GM19397 (cell line): ENCODE data around the gene ZGPAT.

Experiments used
- ATAC-seq: cut with Tn5 transposase; IDR thresholded peaks from one replicate; pipeline ENCODE4 v1.9.1; 2021; ENCODE audit warnings: mild to moderate bottlenecking, moderate library complexity; ENCODE audit not compliant: unreplicated experiment

ZGPAT gene

DNA sequence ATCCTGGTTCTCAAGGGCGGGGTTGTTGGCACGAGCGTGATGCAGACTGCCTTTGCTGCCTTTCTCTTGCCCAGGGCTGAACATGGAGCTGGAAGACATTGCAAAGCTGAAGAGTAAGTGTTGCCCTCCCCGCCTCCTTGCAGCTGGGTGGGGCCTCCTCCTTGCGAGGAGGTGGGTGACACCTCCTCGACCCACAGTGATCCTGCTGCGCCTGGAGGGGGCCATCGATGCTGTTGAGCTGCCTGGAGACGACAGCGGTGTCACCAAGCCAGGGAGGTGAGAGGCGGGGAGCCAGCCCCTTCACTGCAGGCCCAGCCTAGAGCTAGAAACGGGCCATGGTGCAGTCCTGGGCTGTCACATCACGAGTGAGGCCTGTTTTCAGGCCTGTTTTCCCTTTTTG is 29.8 kb upstream of the ZGPAT start:
- ATAC-seq = no peak

DNA sequence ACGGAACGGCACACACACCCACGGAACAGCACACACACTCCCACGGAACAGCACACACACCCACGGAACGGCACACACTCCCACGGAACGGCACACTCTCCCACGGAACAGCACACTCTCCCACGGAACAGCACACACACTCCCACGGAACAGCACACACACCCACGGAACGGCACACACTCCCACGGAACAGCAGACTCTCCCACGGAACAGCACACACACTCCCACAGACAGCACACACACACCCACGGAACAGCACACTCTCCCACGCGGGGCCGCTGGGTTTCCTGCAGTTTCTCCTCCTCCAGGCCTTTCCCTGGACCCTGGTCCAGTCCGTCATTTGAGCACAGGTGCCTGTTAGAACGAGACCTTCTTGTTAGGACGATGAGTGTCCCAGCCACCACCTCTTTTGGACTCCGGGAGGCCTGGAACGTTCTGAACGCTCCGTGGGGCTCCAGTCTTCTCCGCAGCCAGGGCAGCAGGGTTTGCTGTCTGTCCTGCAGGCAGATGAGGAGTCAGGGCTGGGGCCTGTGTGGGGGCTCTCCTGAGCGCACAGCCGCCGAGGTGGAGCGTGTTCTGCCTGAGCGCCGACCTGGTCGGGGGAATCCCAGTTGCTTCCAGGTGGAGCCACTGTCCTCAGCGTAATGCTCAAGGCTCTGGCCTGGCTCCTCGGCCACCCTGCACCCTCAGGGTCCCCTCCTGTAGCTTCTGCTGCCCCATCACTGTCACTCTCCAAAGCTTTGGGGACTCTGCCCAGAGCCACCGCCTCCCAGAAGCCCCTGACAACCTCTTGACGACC is 29.0 kb upstream of the ZGPAT start:
- no peak for ATAC-seq

DNA sequence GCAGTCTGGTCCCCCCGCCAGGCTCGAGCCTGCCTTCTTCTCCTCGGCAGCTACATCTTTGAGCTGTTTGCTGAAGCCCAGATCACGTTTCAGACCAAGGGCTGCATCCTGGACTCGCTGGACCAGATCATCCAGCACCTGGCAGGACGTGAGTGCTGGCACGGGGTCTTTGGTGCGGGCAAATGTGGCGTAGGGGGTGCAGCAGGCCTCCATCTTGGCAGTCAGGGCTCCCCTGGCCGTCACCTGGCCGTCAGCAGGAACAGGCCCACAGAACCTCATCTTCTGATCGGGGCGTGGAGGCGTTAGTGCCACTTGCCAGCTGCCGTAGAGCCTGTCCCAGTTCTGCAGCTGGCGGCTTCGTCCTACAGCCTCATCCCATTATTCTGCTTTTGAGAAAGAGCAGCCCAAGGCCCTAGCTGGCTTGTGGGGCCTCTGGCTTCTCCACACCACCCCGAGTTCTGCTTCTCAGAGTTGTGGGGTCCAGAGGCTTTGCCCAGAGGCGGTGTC is 28.0 kb upstream of the ZGPAT start:
- no peak for ATAC-seq

DNA sequence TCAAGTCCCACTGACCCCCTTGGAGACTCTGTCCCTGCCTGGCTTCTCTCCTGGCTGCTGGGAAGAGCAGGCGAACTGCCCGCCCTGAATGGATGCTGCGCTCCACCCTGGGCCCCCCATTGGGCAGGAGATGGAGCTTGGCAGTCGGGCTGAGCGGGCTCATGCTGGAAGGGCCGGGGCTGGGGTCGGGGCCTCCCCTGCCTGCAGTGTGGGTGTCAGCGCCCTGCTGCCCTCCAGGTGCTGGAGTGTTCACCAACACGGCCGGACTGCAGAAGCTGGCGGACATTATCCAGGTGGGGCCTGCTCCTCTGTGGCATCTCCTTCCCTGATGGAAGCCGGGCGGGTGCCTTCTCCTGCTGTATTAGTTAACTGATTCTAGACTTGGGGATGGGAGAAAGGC is 27.4 kb upstream of the ZGPAT start:
- ATAC-seq = no peak

DNA sequence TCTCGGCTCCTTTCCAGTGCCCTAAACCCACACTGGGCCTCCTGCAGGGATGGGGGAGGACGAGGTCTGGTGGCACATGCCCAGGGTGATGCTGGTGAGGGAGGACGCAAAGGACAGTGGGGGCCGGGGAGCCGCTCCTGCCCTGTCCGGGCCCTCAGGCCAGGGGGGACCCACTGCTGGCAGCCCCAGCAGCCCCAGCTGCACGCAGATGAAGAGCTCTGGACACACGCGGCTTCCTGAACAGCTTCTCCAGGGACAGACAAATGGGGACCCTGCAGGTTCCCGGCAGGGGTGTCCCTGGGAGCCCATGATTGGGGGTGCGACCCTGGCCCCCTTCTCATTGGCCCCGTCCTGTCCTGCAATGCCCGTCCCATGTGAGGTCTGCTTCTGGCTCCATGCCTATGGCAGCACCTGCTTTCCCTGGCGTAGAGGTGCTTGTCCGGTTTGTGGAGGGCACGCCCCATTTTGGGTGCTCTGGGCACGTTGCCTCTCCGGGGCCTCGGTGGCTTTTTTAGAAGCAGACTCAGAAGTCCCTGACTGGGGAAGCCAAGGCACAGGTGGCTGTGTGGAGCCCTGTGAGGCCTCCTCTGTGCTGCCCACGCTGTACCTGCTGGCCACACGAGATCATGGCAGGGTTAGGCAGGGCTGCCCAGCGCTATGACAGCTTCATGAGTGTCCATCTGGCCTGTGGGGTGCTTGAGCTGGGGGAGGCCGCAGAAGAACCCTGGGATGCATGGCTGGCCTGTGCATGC is 26.8 kb upstream of the ZGPAT start:
- no peak for ATAC-seq

DNA sequence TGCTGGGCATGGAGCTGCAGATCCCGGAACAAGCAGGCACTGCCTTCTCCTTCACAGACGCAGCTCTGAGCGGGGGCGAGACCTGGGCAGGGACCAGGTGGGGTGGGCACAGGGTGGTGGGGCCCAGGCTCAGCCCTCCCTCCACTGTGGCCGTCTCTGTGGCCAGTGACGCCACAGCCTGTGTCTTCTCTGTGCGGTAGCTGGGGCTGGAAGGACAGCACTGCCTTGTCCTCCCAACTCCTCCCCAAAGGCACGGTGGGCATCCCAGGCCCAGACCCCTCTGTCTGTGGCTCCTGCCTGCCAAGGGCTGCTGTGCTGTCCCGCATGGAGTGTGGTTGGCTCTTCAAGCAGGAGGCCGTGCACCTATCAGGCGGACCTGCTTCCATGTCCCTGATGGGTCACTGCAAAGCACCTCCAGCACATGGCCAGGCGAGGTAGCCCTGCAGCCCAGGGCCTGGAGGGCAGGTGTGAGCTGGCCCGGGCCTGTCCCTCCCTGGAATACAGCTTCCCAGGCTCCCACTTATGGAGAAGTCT is 26.2 kb upstream of the ZGPAT start:
- no peak for ATAC-seq

DNA sequence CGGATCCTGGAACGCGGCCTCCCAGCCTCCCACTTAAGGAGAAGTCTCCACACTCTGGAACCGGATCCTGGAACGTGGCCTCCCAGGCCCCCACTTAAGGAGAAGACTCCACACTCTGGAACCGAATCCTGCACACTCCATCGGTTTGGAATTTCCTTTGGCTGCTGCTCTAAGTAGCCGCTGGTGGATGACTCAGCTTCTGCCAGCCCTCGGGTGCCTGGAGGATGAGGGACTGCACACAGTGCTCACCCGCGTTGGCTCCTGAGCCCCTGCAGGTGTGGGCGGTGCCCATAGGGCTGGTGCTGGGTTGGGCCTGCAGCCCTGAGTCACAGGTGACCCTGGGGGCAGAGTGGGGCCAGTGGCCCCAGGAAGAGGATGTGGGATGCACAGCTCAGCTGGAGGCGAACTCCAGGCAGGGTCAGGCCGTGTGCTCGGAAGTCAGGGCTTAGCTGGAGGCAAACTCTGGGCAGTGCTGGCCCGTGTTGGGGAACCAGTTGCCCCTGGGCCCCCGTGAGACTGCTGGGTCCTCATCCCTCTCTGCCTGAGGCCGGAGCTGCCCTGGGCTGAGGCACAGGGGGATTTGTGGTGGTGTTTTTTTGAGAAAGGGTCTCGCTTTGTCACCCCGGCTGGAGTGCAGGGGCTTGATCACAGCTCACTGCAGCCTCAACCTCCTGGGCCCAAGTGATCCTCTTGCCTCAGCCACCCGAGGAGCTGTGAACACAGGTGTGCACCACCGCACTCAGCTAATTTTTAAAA is 25.3 kb upstream of the ZGPAT start:
- ATAC-seq = no peak

DNA sequence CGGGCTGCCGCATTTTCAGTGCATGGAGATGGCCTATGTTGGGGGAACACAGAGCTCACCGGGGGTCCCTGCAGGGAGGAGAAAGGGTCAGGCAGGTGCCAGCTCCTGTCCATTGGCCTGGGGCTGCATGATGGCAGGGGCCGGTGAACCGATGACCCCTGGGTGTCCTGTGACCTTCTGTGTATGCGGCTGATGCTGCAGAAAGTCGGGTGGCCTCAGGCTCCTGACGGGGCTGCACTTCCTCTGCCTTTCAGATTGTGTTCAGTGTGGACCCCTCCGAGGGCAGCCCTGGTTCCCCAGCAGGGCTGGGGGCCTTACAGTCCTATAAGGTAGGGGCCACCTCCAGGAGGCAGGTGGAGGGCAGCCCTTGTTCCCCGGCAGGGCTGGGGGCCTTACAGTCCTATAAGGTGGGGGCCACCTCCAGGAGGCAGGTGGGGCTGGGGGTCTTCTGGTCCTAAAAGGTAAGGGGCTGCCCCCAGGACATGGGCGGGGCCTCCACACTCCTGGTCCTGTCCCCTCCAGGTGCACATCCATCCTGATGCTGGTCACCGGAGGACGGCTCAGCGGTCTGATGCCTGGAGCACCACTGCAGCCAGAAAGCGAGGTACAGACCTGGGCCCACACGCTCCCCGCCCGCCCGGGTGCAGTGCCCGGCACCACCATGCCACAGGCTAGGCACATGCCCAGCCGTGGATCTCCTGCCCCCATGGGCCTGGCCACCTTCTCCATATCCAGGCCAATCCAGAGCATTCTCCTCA is 22.4 kb upstream of the ZGPAT start:
- ATAC-seq = no peak

DNA sequence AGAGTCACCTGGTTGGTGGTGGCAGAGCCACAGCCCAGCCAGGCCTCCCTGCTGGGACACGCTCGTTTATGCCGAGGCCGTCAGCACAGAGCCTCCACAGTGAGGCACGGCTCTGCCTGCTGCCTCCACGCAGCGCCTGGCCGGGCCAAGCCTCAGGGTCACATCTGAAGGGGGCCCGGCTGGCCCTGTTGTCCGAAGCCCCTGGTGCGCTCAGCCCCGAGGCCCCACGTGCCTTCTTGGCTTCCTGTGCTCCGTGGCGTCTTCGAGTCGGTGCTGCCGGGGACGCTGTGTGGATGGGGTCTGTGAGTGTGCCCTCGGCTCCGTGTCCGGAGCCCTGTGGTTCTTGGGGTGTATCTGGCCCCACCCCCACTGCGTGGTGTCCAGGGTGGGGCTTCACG is 21.7 kb upstream of the ZGPAT start:
- ATAC-seq = no peak

DNA sequence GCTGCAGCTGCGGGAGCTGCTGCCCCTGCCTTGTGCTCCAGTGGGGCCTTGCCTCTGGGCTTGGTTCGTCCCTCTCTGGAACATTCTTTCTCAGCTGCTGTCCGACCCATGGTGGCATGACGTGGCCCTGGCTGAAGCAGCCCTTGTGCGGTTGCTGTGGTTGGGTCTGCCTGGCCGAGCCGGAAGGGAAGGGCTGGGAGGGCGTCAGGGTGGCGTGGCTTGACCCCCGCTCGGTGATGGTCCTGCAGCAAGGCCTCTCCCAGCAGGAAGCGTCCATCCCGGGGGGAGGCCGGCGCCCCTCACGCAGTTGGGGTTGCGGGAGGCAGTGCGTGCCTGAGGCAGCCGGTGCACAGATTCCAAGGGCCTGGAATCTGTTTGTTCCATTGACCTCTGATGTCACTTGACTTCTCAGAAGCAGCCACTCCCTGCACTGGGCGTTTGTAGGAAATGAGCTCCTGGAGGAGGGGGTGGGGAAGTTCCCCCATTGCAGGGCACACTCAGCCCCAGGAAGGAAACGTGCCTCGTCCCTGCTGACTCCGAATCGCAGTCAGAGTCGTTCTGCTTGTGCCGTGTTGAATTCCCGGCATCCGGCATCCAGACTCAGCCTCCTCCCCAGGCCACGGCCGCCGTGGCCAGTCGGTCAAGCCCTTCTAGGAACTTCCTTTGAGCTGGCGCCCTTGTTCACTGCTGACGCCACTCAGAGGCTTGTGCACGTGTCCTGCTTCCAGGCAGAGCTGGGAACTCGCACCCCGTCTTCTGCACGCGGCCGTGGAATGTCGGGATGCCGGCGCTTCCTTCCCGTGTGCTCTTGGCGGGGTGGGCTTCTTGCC is 21.1 kb upstream of the ZGPAT start:
- no peak for ATAC-seq

DNA sequence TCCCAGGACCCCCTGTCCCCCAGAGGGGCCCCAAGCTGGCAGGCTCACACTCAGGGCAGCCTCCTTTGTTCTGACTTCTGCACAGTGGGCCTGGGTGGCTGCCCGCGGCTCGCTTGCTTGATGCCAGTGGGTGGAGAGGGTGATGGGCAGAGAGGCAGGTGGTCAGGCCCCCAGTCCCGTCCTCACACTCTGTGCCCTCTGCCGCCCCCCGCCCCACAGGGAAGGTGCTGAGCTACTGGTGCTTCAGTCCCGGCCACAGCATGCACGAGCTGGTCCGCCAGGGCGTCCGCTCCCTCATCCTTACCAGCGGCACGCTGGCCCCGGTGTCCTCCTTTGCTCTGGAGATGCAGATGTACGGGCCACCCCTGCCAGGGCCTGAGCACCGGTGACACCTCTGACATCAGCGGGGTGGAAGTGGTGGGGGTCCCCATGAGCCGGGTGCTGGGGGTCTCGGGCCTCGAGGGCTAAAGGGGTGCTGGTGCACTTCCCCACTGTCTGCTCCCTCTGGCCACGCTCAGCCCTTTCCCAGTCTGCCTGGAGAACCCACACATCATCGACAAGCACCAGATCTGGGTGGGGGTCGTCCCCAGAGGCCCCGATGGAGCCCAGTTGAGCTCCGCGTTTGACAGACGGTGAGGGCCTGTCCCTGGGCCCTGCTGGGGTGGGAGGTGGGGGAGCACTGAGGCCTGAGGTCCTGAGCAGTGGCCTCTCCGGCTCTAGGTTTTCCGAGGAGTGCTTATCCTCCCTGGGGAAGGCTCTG is 20.2 kb upstream of the ZGPAT start:
- no peak for ATAC-seq

DNA sequence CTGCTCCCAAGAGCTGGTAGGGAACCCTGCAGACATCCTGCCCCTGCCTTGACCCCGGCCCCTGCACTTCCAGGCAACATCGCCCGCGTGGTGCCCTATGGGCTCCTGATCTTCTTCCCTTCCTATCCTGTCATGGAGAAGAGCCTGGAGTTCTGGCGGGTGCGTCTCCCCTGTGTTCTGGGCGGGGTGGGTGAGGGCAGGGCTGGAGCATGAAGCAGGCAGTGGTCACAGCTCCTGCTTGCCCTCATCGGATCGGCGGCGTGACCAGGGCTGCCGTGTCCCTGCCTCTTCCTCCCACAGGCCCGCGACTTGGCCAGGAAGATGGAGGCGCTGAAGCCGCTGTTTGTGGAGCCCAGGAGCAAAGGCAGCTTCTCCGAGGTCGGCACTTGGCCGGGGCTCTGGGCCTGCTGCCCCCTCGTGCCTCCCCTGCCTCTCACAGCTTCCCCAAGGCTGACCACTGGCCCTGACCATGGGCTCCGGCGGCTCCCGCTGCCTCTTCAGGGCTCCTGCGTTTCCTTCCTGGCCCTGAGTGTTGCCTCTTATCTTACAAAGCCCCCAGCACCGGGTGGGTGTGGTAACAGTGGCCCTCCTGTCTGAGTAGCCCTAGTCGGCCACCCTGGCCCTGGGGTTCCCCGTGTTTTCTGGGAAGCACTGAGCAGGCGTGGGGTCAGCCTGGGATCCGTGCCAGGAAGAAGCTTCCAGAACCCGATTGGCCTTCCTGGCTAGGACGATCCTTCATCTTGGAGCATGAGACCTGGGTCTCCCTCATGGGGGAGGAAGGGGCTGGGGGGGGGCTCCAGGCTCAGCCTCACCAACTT is 19.4 kb upstream of the ZGPAT start:
- ATAC-seq = no peak

DNA sequence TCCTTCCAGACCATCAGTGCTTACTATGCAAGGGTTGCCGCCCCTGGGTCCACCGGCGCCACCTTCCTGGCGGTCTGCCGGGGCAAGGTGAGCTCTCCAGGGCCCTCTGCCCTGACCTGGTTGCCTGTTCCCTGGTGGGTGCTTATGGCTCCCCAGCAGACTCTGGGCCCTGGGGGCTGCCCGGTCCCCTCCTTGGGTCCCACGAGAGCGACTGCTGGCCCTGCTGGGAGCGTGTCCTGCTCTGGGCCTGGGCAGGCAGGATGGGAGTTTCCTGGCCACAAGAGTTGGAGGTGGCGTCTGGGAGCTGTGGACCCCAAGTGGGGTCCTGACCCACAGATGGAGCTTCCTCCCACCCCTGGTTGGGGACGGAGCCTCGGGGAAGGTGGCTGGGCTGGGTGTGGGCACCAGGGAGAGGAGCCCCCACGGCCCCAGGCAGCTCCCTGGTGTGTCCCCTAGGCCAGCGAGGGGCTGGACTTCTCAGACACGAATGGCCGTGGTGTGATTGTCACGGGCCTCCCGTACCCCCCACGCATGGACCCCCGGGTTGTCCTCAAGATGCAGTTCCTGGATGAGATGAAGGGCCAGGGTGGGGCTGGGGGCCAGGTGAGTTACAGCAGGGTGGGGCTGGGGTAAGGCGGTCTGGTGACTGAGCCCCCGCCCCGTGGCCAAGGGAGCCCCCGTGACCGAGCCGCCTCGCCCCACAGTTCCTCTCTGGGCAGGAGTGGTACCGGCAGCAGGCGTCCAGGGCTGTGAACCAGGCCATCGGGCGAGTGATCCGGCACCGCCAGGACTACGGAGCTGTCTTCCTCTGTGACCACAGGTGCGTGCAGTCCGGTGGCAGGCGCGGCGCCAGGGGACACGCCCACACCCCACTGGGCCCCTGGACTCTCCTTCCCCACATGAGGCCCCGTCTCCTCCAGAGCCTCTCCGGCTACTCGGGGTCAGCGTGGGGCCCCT is 18.5 kb upstream of the ZGPAT start:
- no peak for ATAC-seq

DNA sequence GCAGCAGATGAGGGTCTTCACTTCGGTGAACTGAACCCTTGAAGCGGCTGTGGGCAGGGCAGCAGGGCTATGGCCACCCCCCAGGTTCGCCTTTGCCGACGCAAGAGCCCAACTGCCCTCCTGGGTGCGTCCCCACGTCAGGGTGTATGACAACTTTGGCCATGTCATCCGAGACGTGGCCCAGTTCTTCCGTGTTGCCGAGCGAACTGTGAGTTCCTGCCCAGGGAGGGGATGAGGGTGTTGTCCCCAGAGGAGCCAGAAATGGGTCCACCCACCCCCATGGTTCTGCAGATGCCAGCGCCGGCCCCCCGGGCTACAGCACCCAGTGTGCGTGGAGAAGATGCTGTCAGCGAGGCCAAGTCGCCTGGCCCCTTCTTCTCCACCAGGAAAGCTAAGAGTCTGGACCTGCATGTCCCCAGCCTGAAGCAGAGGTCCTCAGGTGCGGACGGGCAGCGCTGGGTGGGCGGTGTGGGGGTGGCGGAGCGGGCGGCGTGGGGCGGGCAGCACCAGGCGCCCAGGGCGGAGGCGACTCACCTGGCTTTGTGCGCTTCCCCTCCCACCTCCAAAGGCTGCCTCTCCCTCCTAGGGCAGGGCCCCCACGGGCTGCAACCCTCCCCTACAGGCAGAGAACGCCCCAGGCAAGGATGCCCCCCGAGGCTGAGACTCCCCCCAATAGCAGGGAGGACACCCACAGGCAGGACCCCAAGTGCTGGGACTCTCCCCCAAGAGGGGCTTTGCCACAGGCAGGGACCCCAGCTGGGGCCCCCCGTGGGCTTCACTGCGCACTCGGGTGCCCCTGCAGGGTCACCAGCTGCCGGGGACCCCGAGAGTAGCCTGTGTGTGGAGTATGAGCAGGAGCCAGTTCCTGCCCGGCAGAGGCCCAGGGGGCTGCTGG is 17.6 kb upstream of the ZGPAT start:
- no peak for ATAC-seq

DNA sequence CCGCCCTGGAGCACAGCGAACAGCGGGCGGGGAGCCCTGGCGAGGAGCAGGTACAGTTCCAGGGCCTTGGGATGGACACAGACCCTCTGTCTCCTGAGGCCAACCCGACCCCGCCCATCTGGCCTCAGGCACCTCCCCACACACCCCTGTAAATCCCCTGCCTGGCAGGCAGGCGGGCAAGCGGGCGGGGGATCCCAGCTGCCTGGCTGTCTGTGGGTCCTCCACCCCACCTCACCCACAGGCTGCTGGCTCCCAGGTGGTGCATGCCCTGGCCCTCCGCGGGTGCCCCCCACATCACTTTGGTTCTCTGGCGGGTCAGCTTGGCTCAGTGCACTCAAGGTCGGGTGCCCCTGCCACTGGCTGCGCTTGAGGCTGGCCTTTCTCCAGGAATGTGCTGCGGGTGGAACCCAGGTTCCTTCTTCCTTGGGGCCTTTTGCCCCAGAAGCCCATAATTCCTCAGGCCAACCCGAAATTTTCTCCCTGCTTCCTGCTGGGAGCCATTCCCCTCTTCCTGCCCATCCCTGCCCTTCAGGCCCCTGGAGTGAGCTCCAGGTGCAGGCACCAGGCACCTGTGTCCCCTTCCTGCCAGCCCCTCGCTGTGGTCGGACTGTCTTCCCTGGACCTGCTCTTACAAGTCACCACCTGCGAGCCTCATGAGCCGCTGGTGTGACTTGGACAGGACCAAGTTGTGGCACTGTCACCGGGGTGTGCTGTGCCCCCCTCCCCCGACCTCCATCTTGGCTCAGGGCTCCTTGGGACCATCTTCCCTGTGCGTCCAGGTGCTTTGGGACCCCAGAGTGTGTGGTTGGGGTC is 16.7 kb upstream of the ZGPAT start:
- ATAC-seq = no peak
